ENCODE data around the gene MRPS34. TPM values are rescaled to one million over a fixed set of nuclear protein-coding genes. Genes with fewer than 3 reads are reported as not detected.
"Not testable (repeated sequence)": the region's sequence is repeated elsewhere in the genome, so short reads cannot be mapped to it uniquely, and the experiment has no call there.

The MRPS34 gene
- total RNA-seq, 1 experiment from 2014 or later = 132 TPM

DNA sequence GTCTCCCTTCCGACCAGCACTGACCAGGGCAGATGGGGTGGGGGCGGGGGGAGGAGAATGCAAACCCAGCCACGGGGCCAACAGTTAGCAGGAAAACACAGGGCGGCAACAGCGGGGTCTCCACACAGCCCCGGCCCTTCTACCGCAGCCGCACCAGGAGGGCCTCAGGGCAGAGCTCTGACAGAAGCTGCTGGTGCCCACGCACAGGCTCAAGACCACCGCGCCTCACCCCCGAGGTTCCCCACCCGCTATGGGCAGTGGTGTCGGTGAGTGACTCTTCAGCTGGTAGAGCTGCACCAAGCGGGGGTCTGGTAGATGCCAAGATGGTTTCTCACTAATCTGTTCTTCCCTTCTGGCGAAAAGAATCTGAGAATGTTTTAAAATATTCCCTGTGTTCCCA is 37.6 kb upstream of the MRPS34 start:
- H3K4me1 ChIP-seq (replicated peaks) = no peaks in the 10 kb centered on the region
- no peaks in the 10 kb centered on the region for H3K27me3 ChIP-seq (replicated peaks)
- no peaks in the 10 kb centered on the region for H3K9me3 ChIP-seq (replicated peaks)
- peaks cover 19% of the 10 kb centered on the region for H3K36me3 ChIP-seq
- no peak overlapping the region for H3K27ac ChIP-seq
- H3K4me3 ChIP-seq = no peak overlapping the region
- DNase-seq (ENCODE audit: low read depth in 1 of 2, low spot score in 2 of 2) = no peak

DNA sequence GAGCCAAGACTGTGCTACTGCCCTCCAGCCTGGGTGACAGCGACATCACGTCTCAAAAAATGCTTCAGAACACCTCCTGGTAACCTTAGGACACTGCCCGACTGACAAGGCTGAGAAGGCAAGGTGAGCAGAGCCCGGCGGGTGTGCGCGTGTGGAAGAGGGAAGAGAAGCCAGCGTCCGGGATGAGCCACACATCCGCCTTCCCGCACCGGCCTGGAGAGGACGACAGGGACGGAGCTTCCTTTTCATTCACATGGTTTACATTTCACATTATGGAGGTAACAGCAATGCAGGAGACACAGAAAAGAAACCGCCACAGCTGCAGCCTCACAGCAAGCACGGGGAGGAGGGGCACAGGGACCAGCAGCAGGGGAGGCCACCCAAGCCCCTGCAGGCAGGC is 37.2 kb upstream of the MRPS34 start:
- H3K4me3 ChIP-seq = no peak overlapping the region
- no peaks in the 10 kb centered on the region for H3K9me3 ChIP-seq (replicated peaks)
- no peak for DNase-seq (ENCODE audit: low read depth in 1 of 2, low spot score in 2 of 2)
- no peaks in the 10 kb centered on the region for H3K4me1 ChIP-seq (replicated peaks)
- no peak overlapping the region for H3K27ac ChIP-seq
- no peaks in the 10 kb centered on the region for H3K27me3 ChIP-seq (replicated peaks)
- peaks cover 19% of the 10 kb centered on the region for H3K36me3 ChIP-seq

DNA sequence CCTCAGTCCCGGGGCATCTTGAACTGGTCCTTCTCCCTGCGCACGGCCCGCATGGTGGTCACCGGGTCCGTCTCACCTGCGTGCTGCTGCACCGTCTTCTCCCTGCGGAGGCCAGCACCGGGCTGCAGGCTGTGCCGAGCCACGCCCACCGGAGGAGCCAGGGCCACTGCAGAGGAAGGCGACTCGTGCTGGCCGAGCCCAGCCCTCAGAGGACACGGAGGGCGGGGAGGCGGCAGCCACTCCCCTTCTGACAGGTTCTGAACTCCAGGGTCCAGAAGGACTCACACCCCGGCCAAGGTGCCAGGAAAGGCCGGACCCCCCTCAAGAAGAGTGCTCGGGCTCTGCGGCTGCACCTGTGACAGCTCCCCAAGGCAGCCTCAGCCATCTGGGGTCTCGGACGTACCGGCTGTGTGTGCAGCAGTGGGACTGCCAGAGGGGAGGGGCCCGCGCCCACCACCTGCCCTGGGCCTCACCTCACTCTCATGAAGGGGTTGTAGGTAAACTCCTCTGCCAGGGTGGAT is 36.4 kb upstream of the MRPS34 start:
- no peak for DNase-seq (ENCODE audit: low read depth in 1 of 2, low spot score in 2 of 2)
- H3K27ac ChIP-seq = no peak overlapping the region
- H3K9me3 ChIP-seq (replicated peaks) = no peaks in the 10 kb centered on the region
- no peak overlapping the region for H3K4me3 ChIP-seq
- H3K27me3 ChIP-seq (replicated peaks) = no peaks in the 10 kb centered on the region
- H3K36me3 ChIP-seq = peaks cover 19% of the 10 kb centered on the region
- H3K4me1 ChIP-seq (replicated peaks) = no peaks in the 10 kb centered on the region

DNA sequence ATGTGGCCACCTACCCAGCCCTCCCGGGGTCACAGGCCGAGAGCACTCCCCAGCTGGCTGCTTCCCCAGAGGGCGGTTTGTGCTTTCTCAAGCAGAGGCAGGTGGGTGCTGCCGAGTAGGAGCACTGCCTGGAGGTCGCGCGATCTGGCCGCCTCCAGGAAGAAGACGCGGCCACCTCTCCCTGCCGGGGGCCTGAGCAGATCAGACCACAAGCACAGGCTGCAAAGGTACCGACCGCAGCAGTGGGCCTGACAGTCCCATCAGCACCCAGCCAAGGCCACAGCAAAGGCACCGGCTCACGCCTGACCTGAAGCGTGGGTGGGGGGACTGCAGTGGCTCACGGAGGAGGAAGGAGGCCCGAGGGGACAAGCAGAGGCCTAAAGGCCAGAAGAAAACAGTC is 35.8 kb upstream of the MRPS34 start:
- Histone ChIP-seq H3K27ac (no peak overlapping the region), H3K36me3 (peaks cover 19% of the 10 kb centered on the region)
- DNase-seq (ENCODE audit: low read depth in 1 of 2, low spot score in 2 of 2) = no peak

DNA sequence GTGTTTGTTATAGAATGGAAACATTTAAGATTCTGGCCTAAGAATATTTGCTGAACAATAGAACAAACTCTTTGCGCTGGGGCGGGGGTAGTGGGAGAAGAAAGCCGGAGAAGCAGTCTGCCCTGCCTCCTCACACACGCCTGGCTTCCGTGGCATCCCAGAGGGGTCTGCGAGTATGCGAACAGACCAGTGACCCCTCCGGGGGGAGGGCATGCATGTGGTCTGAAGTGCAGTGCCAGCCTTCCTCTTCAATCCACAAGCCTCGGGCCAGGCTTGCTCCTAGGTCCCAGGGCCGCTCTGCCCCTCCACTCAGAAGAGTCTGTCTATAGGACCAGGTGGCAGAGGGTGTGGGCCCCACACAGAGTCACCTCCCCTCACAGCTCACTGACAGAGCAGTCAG is 34.7 kb upstream of the MRPS34 start:
- no peaks in the 10 kb centered on the region for H3K27me3 ChIP-seq (replicated peaks)
- H3K36me3 ChIP-seq = peaks cover 19% of the 10 kb centered on the region
- no peaks in the 10 kb centered on the region for H3K4me1 ChIP-seq (replicated peaks)
- H3K4me3 ChIP-seq = no peak overlapping the region
- no peak for DNase-seq (ENCODE audit: low read depth in 1 of 2, low spot score in 2 of 2)
- no peak overlapping the region for H3K27ac ChIP-seq
- no peaks in the 10 kb centered on the region for H3K9me3 ChIP-seq (replicated peaks)

More for the DNA sequence above, 35.8 kb upstream of the MRPS34 start:
- Histone ChIP-seq H3K4me3 (no peak overlapping the region), H3K4me1 (replicated peaks) (no peaks in the 10 kb centered on the region), H3K9me3 (replicated peaks) (no peaks in the 10 kb centered on the region), H3K27me3 (replicated peaks) (no peaks in the 10 kb centered on the region)

DNA sequence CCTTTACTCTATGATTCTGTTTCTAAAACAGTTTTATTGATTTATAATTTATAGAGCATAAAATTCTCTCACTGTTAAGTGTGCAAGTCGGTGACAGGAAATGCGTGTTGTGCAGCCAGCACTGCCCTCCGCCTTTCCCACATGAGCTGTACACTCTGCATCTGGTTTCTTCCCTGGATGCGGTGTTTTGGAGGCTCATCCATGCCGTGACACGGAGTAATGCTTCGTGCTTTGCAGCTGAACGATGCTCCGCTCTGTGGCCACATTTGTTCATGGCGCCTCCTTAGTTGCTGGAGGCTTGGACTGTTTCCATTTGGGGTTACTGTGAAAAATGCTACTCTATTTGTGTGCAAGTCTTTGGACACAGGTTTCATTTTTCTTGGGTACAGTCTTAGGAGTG is 27.8 kb upstream of the MRPS34 start:
- Histone ChIP-seq H3K36me3 (peaks cover 3% of the 10 kb centered on the region; the same call in 1 of the 2 replicates), H3K4me1 (replicated peaks) (no peaks in the 10 kb centered on the region), H3K27ac (no peak overlapping the region), H3K27me3 (replicated peaks) (no peaks in the 10 kb centered on the region), H3K9me3 (replicated peaks) (peaks cover 8% of the 10 kb centered on the region; the same call in 1 of the 2 replicates), H3K4me3 (no peak overlapping the region)
- no peak for DNase-seq (ENCODE audit: low read depth in 1 of 2, low spot score in 2 of 2)

DNA sequence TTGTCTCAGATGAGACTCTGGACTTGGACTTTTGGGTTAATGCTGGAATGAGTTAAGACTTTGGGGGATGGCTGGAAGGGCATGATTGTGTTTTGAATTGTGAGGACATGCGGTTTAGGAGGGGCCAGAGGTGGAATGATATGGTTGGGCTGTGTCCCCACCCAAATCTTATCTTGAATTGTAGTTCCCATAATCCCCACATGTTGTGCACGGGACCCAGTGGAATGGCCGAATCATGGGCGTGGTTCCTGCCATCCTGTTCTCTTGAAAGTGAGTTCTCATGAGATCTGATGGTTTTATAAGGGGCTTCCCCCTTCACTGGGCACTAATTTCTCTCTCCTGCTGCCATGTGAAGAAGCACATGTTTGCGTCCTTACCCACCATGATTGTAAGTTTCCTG is 26.3 kb upstream of the MRPS34 start:
- not testable (repeated sequence) for H3K36me3 ChIP-seq; H3K9me3 ChIP-seq (replicated peaks); H3K27me3 ChIP-seq (replicated peaks); DNase-seq (ENCODE audit: low read depth in 1 of 2, low spot score in 2 of 2); H3K27ac ChIP-seq; H3K4me1 ChIP-seq (replicated peaks); H3K4me3 ChIP-seq

DNA sequence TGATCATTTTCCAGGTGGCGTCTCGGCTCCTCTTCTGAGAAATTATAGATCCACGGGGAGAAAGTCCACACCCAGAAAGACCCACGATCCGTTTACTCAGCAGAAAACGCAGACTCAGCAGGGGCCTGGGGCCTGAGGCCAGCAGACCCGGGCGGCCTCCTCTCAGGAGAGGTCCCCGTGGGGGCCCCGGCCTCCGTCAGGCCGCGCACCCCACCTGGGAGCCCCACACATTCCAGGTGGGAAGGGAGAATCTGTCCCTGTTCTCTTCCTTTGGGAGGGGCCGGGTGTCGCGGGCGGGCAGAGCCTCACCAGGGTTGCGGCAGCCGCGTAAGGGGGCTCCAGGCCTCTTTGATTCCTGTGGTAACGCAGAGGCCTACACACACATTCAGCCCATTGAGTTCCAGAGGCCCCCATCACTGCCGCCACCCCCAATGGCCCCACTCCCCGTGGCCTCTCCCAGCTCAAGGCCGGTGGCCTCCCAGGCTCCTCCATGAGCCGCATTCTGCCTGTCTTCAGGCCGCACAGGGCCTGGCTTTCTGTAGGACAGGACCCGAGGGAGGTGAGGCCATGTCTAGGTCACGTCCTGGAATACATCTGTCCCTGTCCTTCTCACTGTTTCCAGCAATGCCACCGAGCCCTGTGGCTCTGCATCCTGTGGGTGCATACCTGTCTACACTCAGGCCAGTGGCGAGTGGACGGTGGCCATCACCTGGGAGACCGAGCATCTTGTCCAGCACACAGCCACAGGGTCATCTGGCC is 22.2 kb upstream of the MRPS34 start:
- no peak overlapping the region for H3K4me3 ChIP-seq
- DNase-seq (ENCODE audit: low read depth in 1 of 2, low spot score in 2 of 2) = no peak
- peaks cover 8% of the 10 kb centered on the region; the same call in 1 of the 2 replicates for H3K9me3 ChIP-seq (replicated peaks)
- no peaks in the 10 kb centered on the region for H3K27me3 ChIP-seq (replicated peaks)
- H3K27ac ChIP-seq = no peak overlapping the region
- H3K4me1 ChIP-seq (replicated peaks) = no peaks in the 10 kb centered on the region
- peaks cover 23% of the 10 kb centered on the region for H3K36me3 ChIP-seq

DNA sequence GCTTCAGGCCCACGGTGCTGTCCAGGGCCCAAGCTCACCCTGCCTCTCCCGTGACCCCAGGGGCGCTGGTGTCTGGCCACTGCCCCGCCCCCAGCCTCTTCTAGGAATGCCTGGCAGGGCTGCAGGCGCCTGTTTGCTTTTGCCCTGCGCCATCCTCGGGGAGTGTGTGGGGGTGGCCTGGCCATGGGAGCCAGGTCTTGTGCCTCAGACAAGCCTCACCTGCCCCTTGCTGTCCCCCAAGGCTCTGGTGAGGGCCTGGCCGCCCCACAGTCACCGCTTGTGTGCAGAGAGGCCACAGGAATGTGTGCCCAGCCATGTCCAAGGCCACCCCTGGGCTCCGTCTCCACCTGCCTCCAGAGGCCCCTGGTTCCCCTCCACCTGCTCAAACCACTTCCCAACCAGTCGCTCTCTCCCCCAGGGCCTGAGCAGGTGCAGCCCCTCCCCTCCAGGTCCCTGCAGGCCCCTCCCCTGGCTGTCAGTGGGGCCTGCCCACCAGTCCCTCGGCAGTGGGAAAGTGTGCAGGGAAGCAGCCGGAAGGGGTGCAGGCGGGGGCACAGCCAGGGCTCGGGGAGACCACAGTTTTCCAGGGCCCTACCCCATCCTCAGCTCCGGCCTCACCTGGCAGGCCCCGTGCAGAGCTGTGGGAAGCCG is 21.4 kb upstream of the MRPS34 start:
- H3K27ac ChIP-seq = no peak overlapping the region
- H3K4me3 ChIP-seq = no peak overlapping the region
- H3K4me1 ChIP-seq (replicated peaks) = no peaks in the 10 kb centered on the region
- peaks cover 30% of the 10 kb centered on the region for H3K36me3 ChIP-seq
- no peaks in the 10 kb centered on the region for H3K27me3 ChIP-seq (replicated peaks)
- H3K9me3 ChIP-seq (replicated peaks) = peaks cover 8% of the 10 kb centered on the region; the same call in 1 of the 2 replicates
- no peak for DNase-seq (ENCODE audit: low read depth in 1 of 2, low spot score in 2 of 2)

DNA sequence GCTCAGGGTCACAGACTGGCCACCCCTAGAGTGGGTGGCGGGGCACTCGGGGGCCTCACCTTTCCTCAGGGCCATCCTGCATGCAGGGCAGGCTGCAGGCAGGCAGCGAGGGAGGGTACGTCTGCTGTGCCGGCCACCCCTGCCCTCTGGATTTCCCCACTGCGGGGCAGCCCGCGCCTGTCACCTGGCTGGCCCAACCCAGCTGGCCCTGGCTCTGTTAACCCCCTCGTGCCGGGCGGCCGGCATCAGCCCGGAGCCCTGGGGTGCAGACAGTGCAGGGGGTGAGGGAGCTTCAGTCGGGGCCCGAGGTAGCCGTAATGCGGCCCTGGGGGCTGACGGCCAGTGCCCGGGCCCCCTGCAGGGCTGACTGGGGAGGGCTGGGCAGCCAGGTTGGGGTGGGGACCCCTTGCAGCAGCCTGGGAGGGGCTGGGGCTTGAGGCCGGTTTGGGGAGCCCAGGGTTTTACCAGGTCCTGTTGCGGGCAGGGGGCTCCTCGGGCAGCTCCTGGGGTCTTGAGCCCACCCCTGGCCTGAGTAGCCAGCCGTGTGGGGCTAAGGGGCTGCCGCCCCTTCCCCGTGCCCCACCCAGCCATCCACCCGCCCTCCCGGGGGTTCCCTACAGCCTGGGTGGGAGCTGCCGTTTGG is 20.8 kb upstream of the MRPS34 start, which contains the start of gene IGFALS:
IGFALS (minus strand) TSS at position 128 of the 643 bp plus-strand sequence; CDS start at position 75, 53 bp downstream.
- Histone ChIP-seq H3K4me1 (replicated peaks) (no peaks in the 10 kb centered on the region), H3K27me3 (replicated peaks) (no peaks in the 10 kb centered on the region), H3K9me3 (replicated peaks) (peaks cover 8% of the 10 kb centered on the region; the same call in 1 of the 2 replicates), H3K4me3 (no peak within 1 kb of the TSS), H3K27ac (no peak within 1 kb of the TSS), H3K36me3 (peaks cover 34% of the 10 kb centered on the region)
- no peak for DNase-seq (ENCODE audit: low read depth in 1 of 2, low spot score in 2 of 2)

DNA sequence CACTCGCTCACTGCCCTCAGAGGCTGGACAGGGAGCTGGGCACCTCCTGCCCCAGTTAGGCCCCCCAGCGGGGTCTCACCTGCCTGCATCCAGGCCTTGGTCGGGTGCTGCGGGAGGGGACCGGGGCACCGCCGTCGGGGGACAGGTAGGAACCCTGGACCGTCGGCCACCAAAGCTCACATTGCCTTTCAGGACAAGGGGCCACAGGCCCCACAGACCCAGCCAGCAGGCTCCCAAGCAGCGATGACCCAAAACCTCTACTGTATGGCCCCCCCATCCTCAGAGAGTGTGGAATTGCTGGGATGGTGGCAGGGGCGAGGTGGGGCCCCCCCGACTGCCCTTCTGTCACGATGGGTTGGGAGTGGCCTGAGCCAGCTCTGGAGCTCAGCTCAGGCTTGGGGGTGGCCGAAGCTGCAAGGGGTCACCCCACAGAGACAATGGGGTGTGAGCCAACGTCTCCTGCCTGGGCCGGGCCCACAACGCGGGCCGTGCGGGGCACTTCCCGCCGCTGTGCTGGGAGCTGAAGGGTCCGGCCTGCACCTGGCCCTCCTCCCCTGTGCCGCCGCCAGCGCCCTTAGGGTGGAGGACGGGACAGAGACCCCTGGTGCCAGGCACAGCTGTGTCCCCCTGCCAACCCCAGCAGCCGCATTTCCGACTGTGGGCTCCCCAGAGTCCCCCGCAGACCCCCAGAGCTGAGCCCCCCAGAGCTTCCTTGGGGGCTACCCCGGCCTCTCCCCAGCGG is 20.1 kb upstream of the MRPS34 start:
- H3K9me3 ChIP-seq (replicated peaks) = peaks cover 5% of the 10 kb centered on the region; the same call in 1 of the 2 replicates
- H3K4me3 ChIP-seq = no peak overlapping the region
- H3K4me1 ChIP-seq (replicated peaks) = no peaks in the 10 kb centered on the region
- H3K27ac ChIP-seq = no peak overlapping the region
- no peaks in the 10 kb centered on the region for H3K27me3 ChIP-seq (replicated peaks)
- no peak for DNase-seq (ENCODE audit: low read depth in 1 of 2, low spot score in 2 of 2)
- peaks cover 41% of the 10 kb centered on the region for H3K36me3 ChIP-seq

DNA sequence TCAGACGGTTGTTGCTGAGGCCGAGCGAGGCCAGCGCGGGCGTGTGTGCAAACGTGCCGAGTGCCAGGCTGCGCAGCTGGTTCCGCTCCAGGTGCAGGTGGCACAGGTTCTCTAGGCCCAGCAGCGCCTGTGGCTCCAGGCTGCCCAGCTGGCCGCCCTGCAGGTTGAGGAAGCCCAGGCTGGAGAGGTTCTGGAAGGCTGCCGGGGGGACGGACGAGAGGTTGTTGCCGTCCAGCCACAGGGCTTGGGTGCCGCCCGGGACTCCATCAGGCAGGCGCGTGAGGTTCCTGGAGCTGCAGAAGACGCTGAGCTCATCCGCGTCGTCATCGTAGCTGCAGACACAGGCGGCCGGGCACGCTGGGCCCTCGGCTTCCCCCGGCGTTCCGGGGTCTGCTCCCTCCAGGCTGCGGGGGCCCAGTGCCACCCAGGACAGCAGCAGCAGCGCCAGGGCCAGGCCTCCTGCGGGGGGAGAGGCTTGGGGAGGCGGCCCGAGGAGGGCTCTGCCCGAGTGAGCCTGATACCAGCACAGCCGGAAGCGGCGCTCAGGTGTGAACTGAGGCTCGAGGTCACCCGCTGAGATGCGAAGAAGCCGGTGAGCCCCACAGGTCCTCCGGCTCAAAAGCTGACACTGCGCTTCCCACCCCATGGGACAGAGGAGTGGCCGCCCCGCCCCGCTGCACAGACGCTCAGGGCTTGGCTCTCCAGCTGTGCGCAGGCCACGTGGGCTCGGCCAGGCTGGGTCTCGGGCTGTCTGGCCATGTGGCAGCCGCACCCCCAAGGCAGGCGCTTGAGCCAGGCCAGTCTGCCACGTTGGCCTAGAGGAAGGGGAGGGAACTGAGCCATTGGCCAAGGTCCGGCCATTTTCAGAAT is 19.2 kb upstream of the MRPS34 start:
- peaks cover 44% of the 10 kb centered on the region for H3K36me3 ChIP-seq
- H3K9me3 ChIP-seq (replicated peaks) = no peaks in the 10 kb centered on the region
- no peaks in the 10 kb centered on the region for H3K27me3 ChIP-seq (replicated peaks)
- no peaks in the 10 kb centered on the region for H3K4me1 ChIP-seq (replicated peaks)
- DNase-seq (ENCODE audit: low read depth in 1 of 2, low spot score in 2 of 2) = no peak
- no peak overlapping the region for H3K4me3 ChIP-seq
- no peak overlapping the region for H3K27ac ChIP-seq
